ENCODE measurements around the gene BACE1. TPM values are rescaled to one million over a fixed set of nuclear protein-coding genes. Genes with fewer than 3 reads are reported as not detected.

Gene BACE1
- total and polyA plus RNA-seq, 10 of the 15 experiments (the other 5 are each of a cell fraction or from before 2014, with no cell fraction given) = 0.07 to 1.6 (median 0.32) TPM

DNA sequence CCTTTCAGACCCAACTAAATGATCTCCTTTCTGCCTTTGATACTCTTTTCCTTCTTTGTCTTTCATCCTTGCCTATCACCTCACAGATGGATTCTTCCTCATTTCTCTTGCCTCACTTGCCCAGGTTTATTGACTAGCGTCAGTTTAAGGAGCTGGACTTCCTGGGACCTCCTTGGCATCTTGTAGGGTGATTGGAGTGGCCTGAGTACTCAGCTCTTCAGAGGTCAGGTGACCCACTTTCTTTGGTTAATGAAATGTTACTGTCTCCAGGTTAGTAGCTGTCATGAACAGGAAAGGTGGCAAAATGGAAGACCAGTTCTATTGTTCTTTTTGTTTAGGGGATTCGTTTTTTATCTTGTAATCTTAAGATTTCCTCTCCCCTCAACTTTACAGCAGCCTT is 29.5 kb downstream of the BACE1 start:
- Histone ChIP-seq H3K36me3 (ENCODE audit: control insufficient read depth in 2 of 2, insufficient read depth in 2 of 2, low read length in 1 of 2) (peaks cover 4 to 5% of the 10 kb centered on the region in 2 experiments; a peak in 3 of 4 replicates), H3K4me2 (ENCODE audit: control insufficient read depth, insufficient read depth) (no peak overlapping the region), H3K4me1 (ENCODE audit: control insufficient read depth, insufficient read depth, low read length) (no peaks in the 10 kb centered on the region), H2AFZ (ENCODE audit: control insufficient read depth, low read depth, low read length) (no peak overlapping the region), H4K20me1 (ENCODE audit: control insufficient read depth, insufficient read depth) (no peaks in the 10 kb centered on the region), H3K27me3 (replicated peaks in 1 of 2; ENCODE audit: control insufficient read depth in 2 of 2, insufficient read depth in 2 of 2, low read length in 1 of 2) (no peaks in the 10 kb centered on the region), H3K9ac (ENCODE audit: control insufficient read depth, insufficient read depth, low read length) (no peak overlapping the region), H3K27ac (ENCODE audit: control insufficient read depth, insufficient read depth) (no peak overlapping the region), H3K4me3 (no peak overlapping the region), H3K9me3 (replicated peaks; ENCODE audit: control insufficient read depth, insufficient read depth, low read length) (no peaks in the 10 kb centered on the region), H3K79me2 (ENCODE audit: control insufficient read depth, insufficient read depth, low read length) (no peaks in the 10 kb centered on the region)
- FAIRE-seq (no peak), DNase-seq (ENCODE audit: low read depth, low spot score) (no peak), ATAC-seq (no peak)
- ChIA-PET CTCF (interaction anchor here (0.6 to 1.4 kb wide), 2 partner anchors 515 to 542 kb away, joined by 3 read pairs; no protein-coding TSS in a partner anchor), POLR2A (no interaction called here), SMC1A (ENCODE audit: uncharacterized antibody, unreplicated experiment) (no interaction called here), RAD21 (ENCODE audit: unreplicated experiment) (no interaction called here)
- in situ Hi-C loops (cut with MboI) (no loop called here), intact Hi-C loops (cut with micrococcal nuclease; ENCODE audit: unreplicated experiment) (no loop called here)
- BruUV-seq (replicated peaks) = no TSS peak
- TF ChIP-seq TCF7 (IDR thresholded peaks at IDR 0.05; ENCODE audit: borderline replicate concordance) = no peak
- WGBS (ENCODE audit: insufficient coverage, insufficient replicate concordance, low lambda C conversion rate, missing lambda C conversion rate) = 50% methylated on average over 2 of the region's 2 CpGs

DNA sequence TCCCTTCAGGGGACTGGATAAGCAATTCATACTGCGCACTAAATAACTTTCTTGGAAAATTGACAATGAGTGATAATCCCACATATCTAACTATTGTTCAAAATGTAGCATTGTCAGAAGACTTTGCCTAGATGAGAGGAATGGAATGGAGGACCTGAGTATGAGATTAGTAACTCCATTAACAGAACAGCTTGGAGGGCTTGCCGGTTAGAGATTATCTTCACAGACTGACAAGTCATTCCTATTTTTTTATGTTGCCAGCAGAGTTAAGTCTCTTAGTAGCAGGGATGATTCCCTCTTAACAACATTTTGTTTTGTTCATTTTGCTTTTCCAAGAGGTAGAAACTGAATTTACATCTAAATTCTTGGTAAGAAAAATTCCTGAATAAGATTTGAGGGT is 32.0 kb downstream of the BACE1 start:
- FAIRE-seq = no peak
- ChIA-PET SMC1A (ENCODE audit: uncharacterized antibody, unreplicated experiment) (no interaction called here), POLR2A (no interaction called here), RAD21 (ENCODE audit: unreplicated experiment) (no interaction called here), CTCF (no interaction called here)
- no peak overlapping the region for H3K4me3 ChIP-seq
- H3K4me2 ChIP-seq (ENCODE audit: control insufficient read depth, insufficient read depth) = no peak overlapping the region
- no peaks in the 10 kb centered on the region for H3K79me2 ChIP-seq (ENCODE audit: control insufficient read depth, insufficient read depth, low read length)
- no peak overlapping the region for H3K27ac ChIP-seq (ENCODE audit: control insufficient read depth, insufficient read depth)
- in situ Hi-C loops (cut with MboI) (no loop called here), intact Hi-C loops (cut with micrococcal nuclease; ENCODE audit: unreplicated experiment) (no loop called here)
- no peak for DNase-seq (ENCODE audit: low read depth, low spot score)
- no peak for TF ChIP-seq GATAD2B (conservative IDR thresholded peaks at IDR 0.05; ENCODE audit: low read depth)
- TF ChIP-seq NFXL1 (IDR thresholded peaks at IDR 0.05; ENCODE audit: borderline replicate concordance) = no peak
- no peak for TF ChIP-seq BACH1 (IDR thresholded peaks at IDR 0.05; ENCODE audit: borderline replicate concordance)
- TF ChIP-seq CEBPB (IDR thresholded peaks at IDR 0.05; ENCODE audit: borderline replicate concordance in 1 of 2, low read depth in 2 of 2, low read length in 2 of 2) = no peak
- TF ChIP-seq, protein P1, sequence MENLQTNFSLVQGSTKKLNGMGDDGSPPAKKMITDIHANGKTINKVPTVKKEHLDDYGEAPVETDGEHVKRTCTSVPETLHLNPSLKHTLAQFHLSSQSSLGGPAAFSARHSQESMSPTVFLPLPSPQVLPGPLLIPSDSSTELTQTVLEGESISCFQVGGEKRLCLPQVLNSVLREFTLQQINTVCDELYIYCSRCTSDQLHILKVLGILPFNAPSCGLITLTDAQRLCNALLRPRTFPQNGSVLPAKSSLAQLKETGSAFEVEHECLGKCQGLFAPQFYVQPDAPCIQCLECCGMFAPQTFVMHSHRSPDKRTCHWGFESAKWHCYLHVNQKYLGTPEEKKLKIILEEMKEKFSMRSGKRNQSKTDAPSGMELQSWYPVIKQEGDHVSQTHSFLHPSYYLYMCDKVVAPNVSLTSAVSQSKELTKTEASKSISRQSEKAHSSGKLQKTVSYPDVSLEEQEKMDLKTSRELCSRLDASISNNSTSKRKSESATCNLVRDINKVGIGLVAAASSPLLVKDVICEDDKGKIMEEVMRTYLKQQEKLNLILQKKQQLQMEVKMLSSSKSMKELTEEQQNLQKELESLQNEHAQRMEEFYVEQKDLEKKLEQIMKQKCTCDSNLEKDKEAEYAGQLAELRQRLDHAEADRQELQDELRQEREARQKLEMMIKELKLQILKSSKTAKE (IDR thresholded peaks at IDR 0.05; ENCODE audit: low read depth, poor library complexity, severe bottlenecking) = no peak
- TF ChIP-seq, protein P2, sequence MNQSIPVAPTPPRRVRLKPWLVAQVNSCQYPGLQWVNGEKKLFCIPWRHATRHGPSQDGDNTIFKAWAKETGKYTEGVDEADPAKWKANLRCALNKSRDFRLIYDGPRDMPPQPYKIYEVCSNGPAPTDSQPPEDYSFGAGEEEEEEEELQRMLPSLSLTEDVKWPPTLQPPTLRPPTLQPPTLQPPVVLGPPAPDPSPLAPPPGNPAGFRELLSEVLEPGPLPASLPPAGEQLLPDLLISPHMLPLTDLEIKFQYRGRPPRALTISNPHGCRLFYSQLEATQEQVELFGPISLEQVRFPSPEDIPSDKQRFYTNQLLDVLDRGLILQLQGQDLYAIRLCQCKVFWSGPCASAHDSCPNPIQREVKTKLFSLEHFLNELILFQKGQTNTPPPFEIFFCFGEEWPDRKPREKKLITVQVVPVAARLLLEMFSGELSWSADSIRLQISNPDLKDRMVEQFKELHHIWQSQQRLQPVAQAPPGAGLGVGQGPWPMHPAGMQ (IDR thresholded peaks at IDR 0.05; ENCODE audit: borderline replicate concordance) = no peak
- no TSS peak for BruUV-seq (replicated peaks)
- no peak overlapping the region for H2AFZ ChIP-seq (ENCODE audit: control insufficient read depth, low read depth, low read length)
- peaks cover 4 to 13% of the 10 kb centered on the region in 2 experiments; a peak in 3 of 4 replicates for H3K36me3 ChIP-seq (ENCODE audit: control insufficient read depth in 2 of 2, insufficient read depth in 2 of 2, low read length in 1 of 2)
- H3K27me3 ChIP-seq (replicated peaks in 1 of 2; ENCODE audit: control insufficient read depth in 2 of 2, insufficient read depth in 2 of 2, low read length in 1 of 2) = no peaks in the 10 kb centered on the region
- no peaks in the 10 kb centered on the region for H3K4me1 ChIP-seq (ENCODE audit: control insufficient read depth, insufficient read depth, low read length)
- H3K9me3 ChIP-seq (replicated peaks; ENCODE audit: control insufficient read depth, insufficient read depth, low read length) = no peaks in the 10 kb centered on the region
- no peaks in the 10 kb centered on the region for H4K20me1 ChIP-seq (ENCODE audit: control insufficient read depth, insufficient read depth)
- H3K9ac ChIP-seq (ENCODE audit: control insufficient read depth, insufficient read depth, low read length) = no peak overlapping the region
- WGBS (ENCODE audit: insufficient coverage, insufficient replicate concordance, low lambda C conversion rate, missing lambda C conversion rate) = 100% methylated on average over 2 of the region's 2 CpGs
- no peak for ATAC-seq

Measured in GM12878 (cell line).